ENCODE data around the gene CCDC66.

GRCh38 chr3:56573501-56573900, 16.5 kb downstream of the CCDC66 start:
- no peak for TF ChIP-seq BHLHE40 (IDR thresholded peaks at IDR 0.05; ENCODE audit: borderline replicate concordance)
- no peak for TF ChIP-seq ARNT (IDR thresholded peaks at IDR 0.05)
- TF ChIP-seq SUZ12 (IDR thresholded peaks at IDR 0.05), result no peak
- no peak for TF ChIP-seq TARDBP (IDR thresholded peaks at IDR 0.05)
- TF ChIP-seq FOXA1 (IDR thresholded peaks at IDR 0.05), result no peak
- no peak for TF ChIP-seq SP1 (IDR thresholded peaks at IDR 0.05)
- TF ChIP-seq CTBP1 (IDR thresholded peaks at IDR 0.05; ENCODE audit: borderline replicate concordance), result no peak
- TF ChIP-seq ZNF384 (IDR thresholded peaks at IDR 0.05), result no peak
- TF ChIP-seq FOXK2 (IDR thresholded peaks at IDR 0.05), result no peak
- TF ChIP-seq FOXM1 (IDR thresholded peaks at IDR 0.05; ENCODE audit: borderline replicate concordance), result no peak
- TF ChIP-seq NFRKB (IDR thresholded peaks at IDR 0.05), result no peak
- TF ChIP-seq HDGF (IDR thresholded peaks at IDR 0.05; ENCODE audit: borderline replicate concordance), result no peak

Data from HEK293T (cell line).